RWPE1 (cell line): ENCODE measurements around the gene CHCHD6.
"Not testable (repeated sequence)": the region's sequence is repeated elsewhere in the genome, so short reads cannot be mapped to it uniquely, and the experiment has no call there.

Experiments
- CTCF ChIA-PET: fragments of 350-600 bp; sonication (Branson Sonifier 250); formaldehyde crosslinking; extraction: SDS; loops from one replicate; lab custom pipeline; 2021; lab: Yijun Ruan, JAX
- POLR2A ChIA-PET: fragments of 400-600 bp; formaldehyde crosslinking; extraction: SDS; loops from one replicate; lab custom pipeline; 2020; ENCODE audit warnings: antibody characterized with exemption; ENCODE audit not compliant: low non-redundant PET; lab: Yijun Ruan, JAX
- DNase-seq: peaks from one replicate; pipeline ENCODE4 v3.0.0; 2012; ENCODE audit warnings: low spot score
- H3K27ac ChIP-seq: fragments of 450-650 bp; 2 replicates; pipeline ENCODE4 v1.5.1; 2017
- CTCF ChIP-seq: fragments of 450-650 bp; conservative IDR thresholded peaks from 2 replicates; pipeline ENCODE4 v1.5.1; 2017; ENCODE audit warnings: low read depth, mild to moderate bottlenecking

The CHCHD6 gene

GRCh38 chr3:126780666-126781065 lies 76.6 kb downstream of the CHCHD6 start:
- H3K27ac ChIP-seq = peak overlapping the region; percentile 91
- no peak for TF ChIP-seq CTCF
- ChIA-PET CTCF (no interaction called here), POLR2A (no interaction called here)
- no peak for DNase-seq

- TF ChIP-seq CTCF = no peak
- ChIA-PET POLR2A (interaction anchor here (0.6 kb wide), 1 partner anchor 210 kb away, joined by 4 read pairs; no protein-coding TSS in a partner anchor), CTCF (no interaction called here)
- peak overlapping the region; percentile 91 for H3K27ac ChIP-seq
- DNase-seq = no peak
Measured at GRCh38 chr3:126781406-126781805, 77.4 kb downstream of the CHCHD6 start.

- CTCF ChIA-PET = no interaction called here
- no peak for TF ChIP-seq CTCF
- H3K27ac ChIP-seq = peak overlapping the region; percentile 91
- peak; percentile 36 for DNase-seq
- POLR2A ChIA-PET = interaction anchor here (0.6 kb wide), 1 partner anchor 210 kb away, joined by 4 read pairs; no protein-coding TSS in a partner anchor
Measured at GRCh38 chr3:126781889-126782491, 78.0 kb downstream of the CHCHD6 start.

- ChIA-PET CTCF (no interaction called here), POLR2A (interaction anchor here (0.6 kb wide), 1 partner anchor 54 kb away, joined by 3 read pairs; no protein-coding TSS in a partner anchor)
- peak; percentile 95 for DNase-seq
- TF ChIP-seq CTCF = no peak
- peak overlapping the region; percentile 91 for H3K27ac ChIP-seq
Measured at GRCh38 chr3:126782536-126782935, 78.5 kb downstream of the CHCHD6 start.

- no peak for TF ChIP-seq CTCF
- POLR2A ChIA-PET = no interaction called here
- CTCF ChIA-PET = no interaction called here
- no peak for DNase-seq
- peak overlapping the region; percentile 49; the same call in 1 of the 2 replicates for H3K27ac ChIP-seq
Measured at GRCh38 chr3:126784254-126784653, 80.2 kb downstream of the CHCHD6 start.

- POLR2A ChIA-PET, H3K27ac ChIP-seq, CTCF ChIA-PET, DNase-seq: not testable (repeated sequence)
Measured at GRCh38 chr3:126791320-126791719, 87.3 kb downstream of the CHCHD6 start.

- no peak for DNase-seq
- ChIA-PET CTCF (no interaction called here), POLR2A (no interaction called here)
- H3K27ac ChIP-seq = no peak overlapping the region
- TF ChIP-seq CTCF = no peak
Measured at GRCh38 chr3:126792998-126793397, 89.0 kb downstream of the CHCHD6 start.
